GM12892 (cell line): ENCODE results near the gene PCSK7.

Source experiments
- POLR2A ChIP-seq: IDR thresholded peaks from 2 replicates; pipeline ENCODE4 v1.6.1; 2011; ENCODE audit warnings: low read depth, low read length, control low read depth
- POLR2AphosphoS5 ChIP-seq: IDR thresholded peaks from 2 replicates; pipeline ENCODE4 v1.6.1; 2011; ENCODE audit warnings: low read depth, low read length, control low read depth

GRCh38 chr11:117175781-117176180 lies 56.1 kb downstream of the PCSK7 start:
- no peak for TF ChIP-seq POLR2A
- TF ChIP-seq POLR2AphosphoS5: no peak
